ENCODE results near the gene RBFA. TPM values are rescaled to one million over a fixed set of nuclear protein-coding genes. Genes with fewer than 3 reads are reported as not detected.
"Not testable (repeated sequence)": the region's sequence is repeated elsewhere in the genome, so short reads cannot be mapped to it uniquely, and the experiment has no call there.

Gene RBFA, protein sequence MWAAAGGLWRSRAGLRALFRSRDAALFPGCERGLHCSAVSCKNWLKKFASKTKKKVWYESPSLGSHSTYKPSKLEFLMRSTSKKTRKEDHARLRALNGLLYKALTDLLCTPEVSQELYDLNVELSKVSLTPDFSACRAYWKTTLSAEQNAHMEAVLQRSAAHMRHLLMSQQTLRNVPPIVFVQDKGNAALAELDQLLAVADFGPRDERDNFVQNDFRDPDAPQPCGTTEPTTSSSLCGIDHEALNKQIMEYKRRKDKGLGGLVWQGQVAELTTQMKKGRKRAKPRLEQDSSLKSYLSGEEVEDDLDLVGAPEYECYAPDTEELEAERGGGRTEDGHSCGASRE
- 10 to 100 TPM; 13.9 to 16.8 TPM for total RNA-seq

DNA sequence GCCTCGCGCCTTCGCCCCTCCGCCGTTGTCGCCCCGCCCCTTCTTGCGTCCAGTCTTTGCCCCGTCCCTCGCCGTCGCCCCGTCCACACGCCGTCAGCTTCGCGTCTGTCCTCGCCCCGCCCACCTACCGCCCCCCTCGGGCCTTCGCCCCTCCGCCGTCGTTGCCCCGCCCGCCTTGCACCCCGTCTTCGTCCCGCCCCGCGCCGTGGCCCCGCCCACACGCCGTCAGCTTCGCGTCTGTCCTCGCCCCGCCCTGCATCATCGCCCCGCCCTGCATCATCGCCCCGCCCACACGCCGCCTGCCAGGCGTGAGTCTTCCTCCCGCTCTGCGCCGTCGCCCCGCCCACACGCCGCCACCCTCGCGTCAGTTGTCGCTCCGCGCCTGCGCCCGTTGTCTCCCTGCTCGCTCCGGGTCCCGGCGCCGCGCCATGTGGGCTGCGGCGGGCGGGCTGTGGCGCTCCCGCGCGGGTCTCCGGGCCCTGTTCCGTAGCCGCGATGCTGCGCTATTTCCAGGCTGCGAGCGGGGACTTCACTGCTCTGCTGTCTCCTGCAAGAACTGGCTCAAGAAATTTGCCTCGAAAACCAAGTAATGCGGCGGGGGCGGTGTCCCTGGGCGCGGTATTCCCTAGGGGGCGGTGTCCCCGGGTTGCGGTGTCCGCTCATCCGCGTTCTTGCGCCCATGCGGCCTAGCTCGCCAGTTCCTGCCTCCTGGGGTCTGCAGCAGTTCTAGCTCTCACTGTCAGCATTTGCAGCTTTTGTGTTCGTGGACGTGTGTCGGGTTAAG, at the start of gene RBFA:
TSS of gene RBFA (plus strand) at position 367 of the 784 bp plus-strand sequence. CDS start at position 429, 62 bp downstream.
- Mint-ChIP-seq H3K27me3 (no peaks in the 10 kb centered on the region), H3K9me3 (no peaks in the 10 kb centered on the region), H3K27ac (peak within 1 kb of the TSS; percentile 82), H3K36me3 (ENCODE audit: low read depth) (peaks cover 10% of the 10 kb centered on the region), H3K4me1 (peaks cover 28% of the 10 kb centered on the region), H3K4me3 (peak within 1 kb of the TSS; percentile 83)
- POLR2A ChIA-PET: interaction anchor here (0.6 to 4.9 kb wide), 8 partner anchors 10 to 966 kb away, joined by 3 to 33 read pairs (median 4); partner anchors contain the start of genes ADNP2, CTDP1, SLC66A2 and TXNL4A
- CTCF ChIA-PET: interaction anchor here (0.6 to 2.0 kb wide), 8 partner anchors 9 to 354 kb away, joined by 3 to 5 read pairs (median 3); no protein-coding TSS in a partner anchor
- peak; percentile 99 for DNase-seq

DNA sequence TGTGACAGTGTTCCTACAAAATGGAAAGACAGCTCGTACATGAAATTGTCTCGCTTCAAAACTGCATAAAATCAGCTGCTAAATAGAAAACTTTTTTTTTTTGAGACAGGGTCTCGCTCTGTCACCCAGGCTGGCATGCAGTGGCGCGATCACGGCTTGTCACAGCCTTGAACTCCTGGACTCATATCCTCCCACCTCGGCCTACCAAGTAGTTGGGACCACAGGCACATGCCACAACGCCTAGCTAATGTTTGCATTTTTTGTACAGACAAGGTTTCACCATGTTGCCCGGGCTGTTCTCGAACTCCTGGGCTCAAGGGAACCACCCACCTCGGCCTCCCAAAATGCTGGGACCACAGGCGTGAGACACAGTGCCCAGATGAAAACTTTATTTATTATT, 49.1 kb upstream of the RBFA start:
- ChIA-PET CTCF (interaction anchor here (0.8 to 2.2 kb wide), 4 partner anchors 23 to 605 kb away, joined by 3 to 10 read pairs (median 4); partner anchors contain the start of gene SLC66A2), POLR2A (interaction anchor here (1.0 to 4.2 kb wide), 6 partner anchors 17 to 124 kb away, joined by 3 to 34 read pairs (median 8); partner anchors contain the start of genes ADNP2, HSBP1L1 and SLC66A2)
- peaks cover 36% of the 10 kb centered on the region for H3K36me3 Mint-ChIP-seq (ENCODE audit: low read depth)
- H3K27ac Mint-ChIP-seq: no peak overlapping the region
- no peaks in the 10 kb centered on the region for H3K9me3 Mint-ChIP-seq
- no peaks in the 10 kb centered on the region for H3K27me3 Mint-ChIP-seq
- H3K4me3 Mint-ChIP-seq: no peak overlapping the region
- H3K4me1 Mint-ChIP-seq: peaks cover 69% of the 10 kb centered on the region
- no peak for DNase-seq

DNA sequence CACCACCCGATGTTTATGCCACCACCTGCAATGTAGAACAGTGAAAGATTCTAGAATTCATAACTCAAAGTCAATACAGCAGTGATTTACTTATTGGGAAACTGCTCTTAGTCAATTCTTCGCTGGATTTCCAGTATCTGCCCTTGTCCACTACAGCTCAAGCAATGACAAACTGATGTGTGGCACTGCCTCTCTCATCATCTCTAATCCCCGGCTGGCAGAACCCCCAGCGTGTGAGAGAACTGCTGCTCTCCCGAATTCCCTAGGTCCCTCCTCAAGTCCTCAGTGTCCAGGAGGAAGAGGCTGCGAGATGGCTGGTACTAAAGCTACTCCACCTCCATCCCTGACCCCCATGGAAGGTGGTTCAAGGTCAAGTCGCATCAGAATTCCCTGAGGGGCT, 47.5 kb upstream of the RBFA start:
- peak overlapping the region; percentile 92 for H3K4me3 Mint-ChIP-seq
- H3K9me3 Mint-ChIP-seq: no peaks in the 10 kb centered on the region
- peaks cover 35% of the 10 kb centered on the region for H3K36me3 Mint-ChIP-seq (ENCODE audit: low read depth)
- CTCF ChIA-PET: interaction anchor here (1.5 to 3.0 kb wide), 3 partner anchors 23 to 35 kb away, joined by 7 to 10 read pairs (median 7); partner anchors contain the start of gene SLC66A2
- POLR2A ChIA-PET: interaction anchor here (0.7 to 4.6 kb wide), 6 partner anchors 19 to 306 kb away, joined by 3 to 34 read pairs (median 14); partner anchors contain the start of genes HSBP1L1, RBFA and SLC66A2
- no peak overlapping the region for H3K27ac Mint-ChIP-seq
- H3K27me3 Mint-ChIP-seq: no peaks in the 10 kb centered on the region
- DNase-seq: no peak
- H3K4me1 Mint-ChIP-seq: peaks cover 60% of the 10 kb centered on the region

DNA sequence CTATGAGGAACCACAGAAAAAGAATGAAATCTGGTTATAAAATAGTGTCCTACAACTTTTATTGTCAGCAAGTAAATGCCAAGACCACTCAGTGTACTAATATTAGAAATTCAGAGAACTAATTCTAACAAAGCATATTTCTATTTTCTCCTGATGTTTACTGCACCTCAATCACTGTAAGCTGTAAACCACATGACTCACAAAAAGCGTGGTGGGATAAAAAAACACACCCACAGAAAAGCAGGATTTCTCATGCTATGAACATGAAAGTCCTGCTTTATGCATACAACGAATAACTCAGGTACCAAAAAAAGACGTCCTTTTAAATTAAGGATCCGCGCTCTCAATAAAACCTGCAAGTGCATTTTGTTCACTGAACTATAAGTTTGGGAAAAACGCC, 46.7 kb upstream of the RBFA start:
- Mint-ChIP-seq H3K27ac (peak overlapping the region; percentile 75), H3K4me1 (peaks cover 52% of the 10 kb centered on the region), H3K27me3 (no peaks in the 10 kb centered on the region), H3K9me3 (no peaks in the 10 kb centered on the region), H3K4me3 (peak overlapping the region; percentile 92), H3K36me3 (ENCODE audit: low read depth) (peaks cover 27% of the 10 kb centered on the region)
- ChIA-PET POLR2A (interaction anchor here (0.7 to 4.6 kb wide), 11 partner anchors 20 to 464 kb away, joined by 3 to 34 read pairs (median 8); partner anchors contain the start of genes ADNP2, HSBP1L1, RBFA and SLC66A2), CTCF (interaction anchor here (1.1 to 3.0 kb wide), 3 partner anchors 24 to 47 kb away, joined by 4 to 7 read pairs (median 7); no protein-coding TSS in a partner anchor)
- DNase-seq: no peak

DNA sequence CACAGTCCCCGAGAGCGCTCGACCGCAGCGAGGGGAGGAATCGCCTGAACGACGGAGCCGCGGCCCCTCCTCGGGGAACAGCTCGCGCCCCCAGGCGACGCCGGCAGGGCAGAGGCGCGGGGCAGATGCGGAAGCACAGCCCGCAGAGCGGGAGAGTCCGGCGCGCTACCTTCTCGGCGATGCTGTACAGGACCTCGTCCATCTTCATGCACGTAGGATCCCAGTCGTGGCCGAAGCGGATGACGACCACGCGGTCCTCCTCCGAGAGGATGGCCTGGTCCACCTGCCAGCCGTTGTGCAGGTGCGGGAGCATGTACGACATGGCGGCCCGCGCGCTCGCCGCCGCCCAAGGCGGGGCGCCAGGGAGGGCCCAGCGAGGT, 46.2 kb upstream of the RBFA start:
- no peaks in the 10 kb centered on the region for H3K27me3 Mint-ChIP-seq
- peaks cover 47% of the 10 kb centered on the region for H3K4me1 Mint-ChIP-seq
- H3K4me3 Mint-ChIP-seq: peak overlapping the region; percentile 92
- H3K9me3 Mint-ChIP-seq: no peaks in the 10 kb centered on the region
- DNase-seq: peak; percentile 69
- CTCF ChIA-PET: interaction anchor here (1.1 to 3.0 kb wide), 3 partner anchors 25 to 47 kb away, joined by 4 to 7 read pairs (median 7); no protein-coding TSS in a partner anchor
- POLR2A ChIA-PET: interaction anchor here (0.7 to 4.6 kb wide), 12 partner anchors 15 to 465 kb away, joined by 3 to 34 read pairs (median 6); partner anchors contain the start of genes ADNP2, HSBP1L1, RBFA and SLC66A2
- peaks cover 25% of the 10 kb centered on the region for H3K36me3 Mint-ChIP-seq (ENCODE audit: low read depth)
- H3K27ac Mint-ChIP-seq: peak overlapping the region; percentile 75

DNA sequence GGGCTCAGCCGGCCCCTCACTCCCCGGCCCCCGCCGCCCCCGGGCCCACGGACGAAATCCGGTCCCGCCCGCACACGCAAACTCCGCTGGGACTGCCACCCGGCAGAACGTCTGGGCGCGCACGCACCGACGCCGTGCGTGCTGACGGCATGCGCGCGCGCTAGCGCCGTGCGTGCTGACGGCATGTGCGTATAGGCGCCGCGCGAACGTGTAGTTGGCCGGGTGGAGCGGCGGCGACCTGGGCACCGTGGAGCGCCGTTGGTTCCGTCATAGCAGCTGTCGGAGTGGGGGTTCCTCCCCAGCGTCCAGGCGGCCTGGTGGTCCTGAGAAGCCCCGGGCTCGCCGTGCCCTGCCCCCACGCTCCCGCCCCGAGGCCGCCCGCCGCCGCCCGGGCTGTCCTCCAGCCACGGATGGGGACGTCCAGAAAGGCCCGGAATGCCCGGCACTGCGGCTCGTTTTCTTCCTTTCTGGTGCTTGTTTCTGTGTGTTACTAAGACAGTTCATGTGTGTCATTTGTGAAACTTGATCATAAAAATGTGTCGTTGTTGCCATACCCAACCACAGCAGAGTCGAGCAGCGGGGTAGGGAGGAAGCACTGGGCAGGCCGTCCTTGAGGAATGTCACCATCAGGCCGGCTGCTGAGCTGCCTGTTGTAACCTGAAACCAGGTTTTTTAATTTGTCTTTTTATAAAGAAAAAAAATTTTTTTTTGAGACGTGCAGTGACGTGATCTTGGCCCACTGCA, 45.6 kb upstream of the RBFA start, which contains the start of gene TXNL4A:
TSS of gene TXNL4A (minus strand) at position 113 of the 744 bp plus-strand sequence. CDS start 171 bp downstream, outside the sequence.
- CTCF ChIA-PET: interaction anchor here (1.0 to 3.0 kb wide), 3 partner anchors 25 to 45 kb away, joined by 3 to 7 read pairs (median 7); no protein-coding TSS in a partner anchor
- peak within 1 kb of the TSS; percentile 92 for H3K4me3 Mint-ChIP-seq
- H3K27ac Mint-ChIP-seq: peak within 1 kb of the TSS; percentile 88
- H3K4me1 Mint-ChIP-seq: peaks cover 41% of the 10 kb centered on the region
- peak; percentile 88 for DNase-seq
- H3K27me3 Mint-ChIP-seq: no peaks in the 10 kb centered on the region
- H3K36me3 Mint-ChIP-seq (ENCODE audit: low read depth): peaks cover 25% of the 10 kb centered on the region
- POLR2A ChIA-PET: interaction anchor here (0.6 to 4.6 kb wide), 13 partner anchors 14 to 465 kb away, joined by 3 to 34 read pairs (median 5); partner anchors contain the start of genes ADNP2, HSBP1L1, RBFA and SLC66A2
- H3K9me3 Mint-ChIP-seq: no peaks in the 10 kb centered on the region

DNA sequence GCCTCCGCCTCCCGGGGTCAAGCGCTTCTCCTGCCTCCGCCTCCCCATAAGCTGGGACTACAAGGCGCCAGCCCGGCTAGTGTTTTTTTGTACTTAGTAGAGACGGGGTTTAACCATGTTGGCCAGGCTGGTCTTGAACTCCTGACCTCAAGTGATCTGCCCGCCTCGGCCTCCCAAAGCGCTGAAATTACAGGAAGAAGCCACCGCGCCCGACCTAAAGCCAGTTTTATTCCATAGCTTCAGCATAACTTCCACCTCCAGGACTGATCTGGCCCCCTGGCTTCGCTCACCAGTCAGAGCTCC, 45.1 kb upstream of the RBFA start:
- POLR2A ChIA-PET: interaction anchor here (0.6 to 4.6 kb wide), 7 partner anchors 14 to 263 kb away, joined by 3 to 34 read pairs (median 5); partner anchors contain the start of genes ADNP2, RBFA and SLC66A2
- H3K4me3 Mint-ChIP-seq: peak overlapping the region; percentile 92
- DNase-seq: peak; percentile 18
- no peaks in the 10 kb centered on the region for H3K27me3 Mint-ChIP-seq
- peaks cover 36% of the 10 kb centered on the region for H3K4me1 Mint-ChIP-seq
- peaks cover 20% of the 10 kb centered on the region for H3K36me3 Mint-ChIP-seq (ENCODE audit: low read depth)
- peak overlapping the region; percentile 88 for H3K27ac Mint-ChIP-seq
- H3K9me3 Mint-ChIP-seq: no peaks in the 10 kb centered on the region
- CTCF ChIA-PET: interaction anchor here (1.0 to 3.0 kb wide), 2 partner anchors 28 to 44 kb away, joined by 3 to 7 read pairs; no protein-coding TSS in a partner anchor

DNA sequence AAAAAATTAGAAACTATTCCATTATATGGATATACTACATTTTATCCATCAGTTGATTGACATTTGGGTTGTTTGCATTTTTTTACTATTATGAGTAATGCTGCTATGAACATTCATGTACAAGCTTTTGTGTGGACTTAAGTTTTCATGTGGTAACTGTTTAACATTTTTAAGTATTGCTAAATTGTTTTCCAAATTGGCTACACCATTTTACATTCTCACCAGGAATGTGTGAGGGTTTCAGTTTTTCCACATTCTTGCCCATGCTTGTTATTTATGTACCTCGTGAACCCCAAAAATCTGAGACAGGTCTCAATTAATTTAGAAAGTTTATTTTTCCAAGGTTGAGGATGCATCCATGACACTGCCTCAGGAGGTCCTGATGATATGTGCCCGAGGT, 42.7 kb upstream of the RBFA start:
- H3K4me1 Mint-ChIP-seq: peaks cover 18% of the 10 kb centered on the region
- peaks cover 5% of the 10 kb centered on the region for H3K36me3 Mint-ChIP-seq (ENCODE audit: low read depth)
- no peak overlapping the region for H3K4me3 Mint-ChIP-seq
- no peaks in the 10 kb centered on the region for H3K9me3 Mint-ChIP-seq
- H3K27me3 Mint-ChIP-seq: no peaks in the 10 kb centered on the region
- no peak for DNase-seq
- ChIA-PET POLR2A (no interaction called here), CTCF (no interaction called here)
- no peak overlapping the region for H3K27ac Mint-ChIP-seq

DNA sequence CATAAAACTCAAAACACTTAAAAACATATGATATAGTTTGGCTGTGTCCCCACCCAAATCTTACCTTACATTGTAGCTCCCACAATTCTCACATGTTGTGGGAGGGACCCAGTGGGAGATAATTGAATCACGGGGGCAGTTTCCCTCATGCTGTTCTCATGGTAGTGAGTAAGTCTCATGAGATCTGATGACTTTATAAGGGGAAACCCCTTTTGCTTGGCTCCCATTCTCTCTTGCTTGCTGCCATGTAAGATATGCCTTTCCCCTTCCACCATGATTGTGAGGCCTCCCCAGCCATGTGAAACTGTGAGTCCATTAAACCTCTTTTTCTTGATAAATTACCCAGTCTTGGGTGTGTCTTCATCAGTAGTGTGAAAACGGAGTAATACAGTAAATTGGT, 34.5 kb upstream of the RBFA start:
- H3K4me3 Mint-ChIP-seq; POLR2A ChIA-PET; H3K27me3 Mint-ChIP-seq; DNase-seq; H3K4me1 Mint-ChIP-seq; H3K36me3 Mint-ChIP-seq (ENCODE audit: low read depth); H3K27ac Mint-ChIP-seq; CTCF ChIA-PET: not testable (repeated sequence)
- peaks cover 14% of the 10 kb centered on the region for H3K9me3 Mint-ChIP-seq

DNA sequence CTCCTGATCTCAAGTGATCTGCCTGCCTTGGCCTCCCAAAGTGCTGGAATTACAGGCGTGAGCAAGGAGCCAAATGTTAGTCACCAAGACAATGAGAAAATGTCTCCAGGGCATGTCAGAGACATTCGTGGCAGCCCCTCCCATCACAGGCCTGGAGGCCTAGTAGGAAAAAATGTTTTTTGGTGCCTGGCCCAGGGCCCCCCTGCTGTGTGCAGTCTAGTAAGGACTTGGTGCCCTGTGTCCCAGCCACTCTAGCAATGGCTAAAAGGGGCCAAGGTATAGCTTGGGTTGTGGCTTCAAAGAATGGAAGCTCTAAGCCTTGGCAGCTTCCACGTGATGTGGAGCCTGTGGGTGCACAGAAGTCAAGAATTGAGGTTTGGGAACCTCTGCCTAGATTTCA, 33.4 kb upstream of the RBFA start:
- no peak overlapping the region for H3K27ac Mint-ChIP-seq
- no peak for DNase-seq
- H3K4me3 Mint-ChIP-seq: no peak overlapping the region
- no peaks in the 10 kb centered on the region for H3K27me3 Mint-ChIP-seq
- H3K9me3 Mint-ChIP-seq: peaks cover 14% of the 10 kb centered on the region
- no peaks in the 10 kb centered on the region for H3K4me1 Mint-ChIP-seq
- POLR2A ChIA-PET: no interaction called here
- CTCF ChIA-PET: no interaction called here
- H3K36me3 Mint-ChIP-seq (ENCODE audit: low read depth): peaks cover 7% of the 10 kb centered on the region

DNA sequence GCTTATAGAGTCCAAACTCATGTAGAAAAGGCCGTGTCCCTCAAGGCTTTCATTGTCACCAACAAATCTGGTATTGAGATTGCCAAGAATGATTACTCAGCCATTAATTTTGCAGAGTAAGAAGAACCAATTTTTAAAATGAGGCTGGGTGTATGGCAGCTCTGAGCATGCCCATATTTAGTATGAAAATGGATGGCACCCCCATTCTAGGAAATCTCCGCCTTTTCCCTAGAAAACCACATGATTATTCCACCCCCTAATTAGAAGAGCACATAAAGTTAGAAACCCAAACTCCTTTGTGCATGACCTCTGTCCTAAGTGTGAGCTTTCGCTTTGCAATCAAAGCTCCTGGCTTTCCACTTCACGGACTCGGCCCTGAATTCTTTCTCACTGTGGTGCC, 31.8 kb upstream of the RBFA start:
- no peaks in the 10 kb centered on the region for H3K27me3 Mint-ChIP-seq
- ChIA-PET POLR2A (interaction anchor here (1.4 kb wide), 1 partner anchor 14 kb away, joined by 5 read pairs; the partner anchor contains the start of gene TXNL4A), CTCF (no interaction called here)
- no peak overlapping the region for H3K27ac Mint-ChIP-seq
- DNase-seq: no peak
- no peaks in the 10 kb centered on the region for H3K4me1 Mint-ChIP-seq
- H3K36me3 Mint-ChIP-seq (ENCODE audit: low read depth): peaks cover 7% of the 10 kb centered on the region
- H3K4me3 Mint-ChIP-seq: no peak overlapping the region
- peaks cover 14% of the 10 kb centered on the region for H3K9me3 Mint-ChIP-seq
